Fibroblast of mammary gland (primary cell): Measurements from ENCODE around the gene PHC1.

ENCODE experiments used
- DNase-seq: peaks from one replicate; pipeline ENCODE4 v3.0.0-alpha.2; 2010; ENCODE audit warnings: low read depth
- H3K4me3 ChIP-seq: 2 replicates; pipeline ENCODE4 v1.5.1; 2011; ENCODE audit warnings: low read depth, mild to moderate bottlenecking, low read length, moderate library complexity; ENCODE audit not compliant: control insufficient read depth
- TF ChIP-seq, protein P1 (sequence below): conservative IDR thresholded peaks from 2 replicates; pipeline ENCODE4 v1.5.1; 2011; ENCODE audit warnings: low read depth, low read length, inconsistent platforms; ENCODE audit not compliant: control insufficient read depth, insufficient read depth

PHC1 gene

DNA sequence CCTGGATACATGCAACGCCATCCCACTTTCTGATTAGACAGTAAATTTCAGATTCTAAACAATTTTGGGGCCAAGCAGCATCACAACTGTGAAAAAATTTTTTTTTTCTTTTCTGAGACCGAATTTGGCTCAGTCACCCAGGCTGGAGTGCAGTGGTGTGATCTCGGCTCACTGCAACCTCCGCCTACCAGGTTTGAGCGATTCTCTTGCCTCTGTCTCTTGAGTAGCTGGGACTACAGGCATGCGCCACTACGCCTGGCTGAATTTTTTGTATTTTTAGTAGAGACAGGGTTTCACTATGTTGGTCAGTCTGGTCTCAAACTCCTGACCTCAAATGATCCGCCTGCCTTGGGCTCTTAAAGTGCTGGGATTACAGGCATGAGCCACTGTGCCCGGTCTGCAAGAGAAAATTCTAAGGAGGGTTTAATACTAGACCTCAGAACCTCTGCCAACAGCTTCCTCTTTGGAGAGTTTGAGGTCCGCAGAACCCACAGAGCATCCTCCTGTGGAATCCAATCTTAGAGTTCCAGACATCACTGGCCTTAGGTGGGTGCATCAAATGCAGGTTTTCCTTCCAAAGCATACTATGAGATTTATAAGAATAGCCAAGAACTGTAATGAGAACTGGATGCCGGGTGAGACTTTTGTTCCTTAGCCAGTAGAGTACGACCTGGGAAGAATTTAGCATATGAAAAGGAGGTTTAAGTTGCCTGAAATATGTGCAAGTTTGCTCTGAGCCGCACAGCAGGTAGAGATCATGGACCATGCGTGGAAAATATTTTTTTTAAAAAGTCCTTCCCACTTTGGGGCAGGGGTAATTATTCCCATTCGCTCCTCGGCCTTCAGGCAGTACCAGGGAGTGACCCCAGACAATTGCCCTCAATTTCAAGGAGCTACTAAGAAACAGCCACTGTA, 7.8 kb upstream of the PHC1 start:
- H3K4me3 ChIP-seq, result no peak overlapping the region
- DNase-seq, result no peak
- TF ChIP-seq, protein P1, sequence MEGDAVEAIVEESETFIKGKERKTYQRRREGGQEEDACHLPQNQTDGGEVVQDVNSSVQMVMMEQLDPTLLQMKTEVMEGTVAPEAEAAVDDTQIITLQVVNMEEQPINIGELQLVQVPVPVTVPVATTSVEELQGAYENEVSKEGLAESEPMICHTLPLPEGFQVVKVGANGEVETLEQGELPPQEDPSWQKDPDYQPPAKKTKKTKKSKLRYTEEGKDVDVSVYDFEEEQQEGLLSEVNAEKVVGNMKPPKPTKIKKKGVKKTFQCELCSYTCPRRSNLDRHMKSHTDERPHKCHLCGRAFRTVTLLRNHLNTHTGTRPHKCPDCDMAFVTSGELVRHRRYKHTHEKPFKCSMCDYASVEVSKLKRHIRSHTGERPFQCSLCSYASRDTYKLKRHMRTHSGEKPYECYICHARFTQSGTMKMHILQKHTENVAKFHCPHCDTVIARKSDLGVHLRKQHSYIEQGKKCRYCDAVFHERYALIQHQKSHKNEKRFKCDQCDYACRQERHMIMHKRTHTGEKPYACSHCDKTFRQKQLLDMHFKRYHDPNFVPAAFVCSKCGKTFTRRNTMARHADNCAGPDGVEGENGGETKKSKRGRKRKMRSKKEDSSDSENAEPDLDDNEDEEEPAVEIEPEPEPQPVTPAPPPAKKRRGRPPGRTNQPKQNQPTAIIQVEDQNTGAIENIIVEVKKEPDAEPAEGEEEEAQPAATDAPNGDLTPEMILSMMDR, result no peak

DNA sequence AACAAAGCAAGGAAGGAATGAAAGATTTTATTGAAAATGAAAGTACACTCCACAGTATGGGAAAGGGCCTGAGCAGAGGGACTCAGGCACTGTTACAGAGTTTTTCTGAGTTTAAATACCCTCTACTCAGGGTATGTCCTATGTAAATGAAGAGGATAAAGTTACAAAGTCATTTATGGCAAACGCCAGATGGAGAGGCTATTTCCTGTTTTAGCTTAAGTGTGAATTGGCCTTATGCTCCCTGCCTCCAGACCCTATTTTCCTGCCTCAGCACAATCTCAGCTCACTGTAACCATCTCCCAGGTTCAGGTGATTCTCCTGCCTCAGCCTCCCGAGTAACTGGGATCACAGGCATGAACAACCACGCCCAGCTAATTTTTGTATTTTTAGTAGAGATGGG, 6.8 kb upstream of the PHC1 start:
- no peak overlapping the region for H3K4me3 ChIP-seq
- no peak for DNase-seq
- TF ChIP-seq, protein P1, result no peak

DNA sequence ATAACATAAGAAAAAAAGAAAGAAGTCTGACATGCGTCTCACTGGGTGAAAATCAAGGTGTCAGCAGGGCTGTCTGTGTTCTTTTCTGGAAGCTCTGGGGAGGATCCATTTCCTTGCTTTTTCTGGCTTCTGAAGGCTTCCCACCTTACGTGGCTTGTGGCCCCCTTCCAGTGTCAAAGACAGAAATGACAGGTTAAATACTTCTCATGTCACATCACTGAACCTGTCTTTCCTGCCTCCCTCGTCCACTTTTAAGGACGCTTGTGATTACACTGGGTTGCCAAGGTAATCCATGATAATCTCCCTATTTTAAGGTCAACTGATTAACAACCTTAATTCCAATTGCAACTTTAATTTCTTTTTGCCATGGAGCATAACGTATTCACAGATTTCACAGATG, 4.6 kb upstream of the PHC1 start:
- DNase-seq, result no peak
- H3K4me3 ChIP-seq, result no peak overlapping the region
- TF ChIP-seq, protein P1, result no peak

DNA sequence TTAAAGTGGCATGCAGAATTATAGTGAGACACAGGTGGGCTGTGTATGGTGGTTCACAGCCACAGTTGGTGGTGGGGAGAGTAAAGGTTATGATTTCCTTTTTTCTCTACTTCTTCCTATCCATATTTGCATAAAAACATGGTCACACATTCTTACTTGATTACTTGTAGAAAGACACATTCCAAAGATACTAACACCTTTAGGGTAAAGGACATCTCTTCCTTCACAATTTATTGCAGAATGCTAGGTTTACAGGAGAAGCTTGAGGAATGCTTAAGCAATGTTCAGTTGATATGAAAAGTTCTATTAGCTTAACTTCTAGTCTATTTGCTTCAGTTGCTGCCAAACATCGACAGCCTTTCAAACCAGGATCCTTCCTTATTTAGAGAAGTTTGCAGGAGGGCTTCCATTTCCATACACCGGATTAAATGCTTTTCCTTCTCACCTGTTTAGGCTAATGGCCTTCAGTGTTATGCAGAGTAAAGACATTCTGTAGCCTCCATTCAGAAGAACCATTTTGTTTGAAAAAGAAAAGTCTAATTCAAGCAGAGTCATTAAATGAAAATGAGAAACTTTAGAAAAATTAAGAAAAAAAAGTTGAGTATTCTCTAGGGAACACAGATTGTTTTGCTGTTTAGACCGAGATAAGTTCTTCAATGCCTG, 2.6 kb upstream of the PHC1 start:
- TF ChIP-seq, protein P1, result no peak
- no peak overlapping the region for H3K4me3 ChIP-seq
- no peak for DNase-seq

DNA sequence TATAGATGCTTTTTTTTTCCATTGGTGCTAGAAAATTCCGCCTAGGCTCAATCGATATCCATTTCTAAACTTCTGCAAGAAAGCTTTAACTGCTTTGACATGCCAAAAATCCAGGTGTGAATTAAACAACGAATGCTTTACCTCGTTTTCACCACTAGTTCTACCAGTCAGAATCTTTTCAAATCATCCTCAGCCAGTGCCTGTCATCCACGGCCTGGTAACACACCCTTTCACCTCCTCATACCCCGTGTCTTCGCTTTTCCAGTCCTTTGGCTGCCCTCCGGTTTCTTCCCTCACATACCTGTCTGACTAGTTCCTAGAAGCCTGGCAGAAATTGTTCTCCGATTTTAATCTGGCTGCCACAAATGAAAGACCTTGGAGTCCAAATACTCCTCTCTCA, 1.4 kb upstream of the PHC1 start:
- DNase-seq, result peak; percentile 5
- no peak overlapping the region for H3K4me3 ChIP-seq
- TF ChIP-seq, protein P1, result no peak

DNA sequence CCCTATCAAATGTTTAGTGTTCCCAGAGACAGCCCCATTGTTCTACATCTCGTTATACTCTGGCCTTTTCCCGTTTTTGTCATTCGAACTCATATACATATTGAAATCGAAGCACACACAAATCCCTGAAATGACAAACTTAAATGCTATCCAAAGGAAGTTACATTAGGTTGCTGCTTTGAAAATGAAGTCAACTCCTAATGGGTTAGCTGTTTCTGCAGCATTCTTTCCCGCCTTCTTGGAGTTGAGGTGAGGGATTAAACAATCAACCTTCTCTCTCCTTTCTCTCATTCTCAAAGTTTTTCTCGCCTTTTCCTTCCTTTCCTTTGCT, 642 bp upstream of the PHC1 start:
- H3K4me3 ChIP-seq, result peak overlapping the region; percentile 85
- peak; percentile 4 for DNase-seq
- TF ChIP-seq, protein P1, result no peak
